ENCODE measurements around the gene KRT39.
"Not testable (repeated sequence)": the region's sequence is repeated elsewhere in the genome, so short reads cannot be mapped to it uniquely, and the experiment has no call there.

KRT39 gene

DNA sequence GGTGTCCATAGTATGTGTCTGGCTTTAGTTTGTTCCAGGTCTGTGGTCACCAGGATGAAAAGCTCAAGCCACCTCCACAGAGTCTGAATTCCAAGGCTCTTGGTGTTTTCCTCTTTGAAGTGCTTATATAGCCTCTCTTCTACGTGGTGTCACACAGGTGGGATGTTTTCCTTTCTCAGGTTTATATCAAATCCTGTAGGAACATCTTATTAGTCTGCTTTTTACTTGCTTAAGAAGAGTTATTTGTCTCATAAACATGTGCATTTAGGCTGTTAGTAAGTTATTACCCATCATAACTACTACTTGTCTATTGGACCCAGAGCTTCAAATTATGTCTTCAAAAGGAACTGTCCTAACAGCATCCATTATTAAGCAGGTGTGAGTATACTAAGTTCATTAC, at the start of gene KRT39:
TSS of gene KRT39 (minus strand) at position 101 of the 400 bp plus-strand sequence. CDS start at position 9, 92 bp downstream.
- no peak for DNase-seq

DNA sequence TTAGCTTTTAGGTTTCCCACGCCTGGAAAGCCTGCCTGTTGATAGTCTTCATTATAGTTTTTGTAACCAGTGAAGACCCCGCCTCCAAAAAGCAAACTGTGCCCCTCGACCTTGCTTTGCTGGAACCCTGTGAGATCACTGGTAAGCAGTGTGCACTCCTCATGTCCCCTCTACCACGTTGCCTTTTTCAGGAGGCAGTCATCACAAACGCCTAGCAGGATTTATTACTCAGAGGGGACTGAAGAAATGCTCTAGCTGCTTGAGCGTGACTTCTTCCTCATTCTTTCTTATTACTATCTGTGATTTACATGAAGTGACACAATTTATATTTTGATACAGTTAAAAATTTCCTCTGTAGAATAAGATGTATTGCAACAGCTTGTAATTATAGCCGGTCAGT, 48.7 kb upstream of the KRT39 start:
- no peak for DNase-seq

GRCh38 chr17:41013606-41014005, 46.9 kb upstream of the KRT39 start:
- DNase-seq: no peak

GRCh38 chr17:41013181-41013580, 46.4 kb upstream of the KRT39 start:
- no peak for DNase-seq

GRCh38 chr17:41012326-41013120, 45.8 kb upstream of the KRT39 start:
- no peak for DNase-seq

GRCh38 chr17:41010441-41010840, 43.7 kb upstream of the KRT39 start:
- no peak for DNase-seq

DNA sequence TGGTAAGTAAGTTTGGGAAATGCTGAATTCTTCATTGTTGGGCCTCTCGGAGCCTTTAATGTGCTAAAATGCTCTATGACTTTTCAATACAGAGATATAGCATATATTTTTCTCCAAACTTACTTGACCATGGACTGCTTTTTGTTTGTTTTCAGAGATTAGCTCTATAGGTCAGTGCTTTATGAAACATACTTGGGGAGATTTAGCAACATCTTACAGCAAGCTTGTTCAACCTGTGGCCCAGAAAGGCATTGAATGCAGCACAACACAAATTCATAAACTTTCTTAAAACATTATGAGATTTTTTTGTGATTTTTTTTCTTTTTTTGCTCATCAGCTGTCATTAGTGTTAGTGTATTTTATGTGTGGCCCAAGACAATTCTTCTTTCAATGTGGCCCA, 43.2 kb upstream of the KRT39 start:
- no peak for DNase-seq

GRCh38 chr17:41009301-41009760, 42.6 kb upstream of the KRT39 start:
- no peak for DNase-seq

- no peak for DNase-seq
Measured at GRCh38 chr17:41008811-41009210, 42.1 kb upstream of the KRT39 start, which contains the start of gene KRTAP3-1. TSS of gene KRTAP3-1 (minus strand) at chr17:41009128. CDS start at chr17:41009074, 54 bp downstream.

DNA sequence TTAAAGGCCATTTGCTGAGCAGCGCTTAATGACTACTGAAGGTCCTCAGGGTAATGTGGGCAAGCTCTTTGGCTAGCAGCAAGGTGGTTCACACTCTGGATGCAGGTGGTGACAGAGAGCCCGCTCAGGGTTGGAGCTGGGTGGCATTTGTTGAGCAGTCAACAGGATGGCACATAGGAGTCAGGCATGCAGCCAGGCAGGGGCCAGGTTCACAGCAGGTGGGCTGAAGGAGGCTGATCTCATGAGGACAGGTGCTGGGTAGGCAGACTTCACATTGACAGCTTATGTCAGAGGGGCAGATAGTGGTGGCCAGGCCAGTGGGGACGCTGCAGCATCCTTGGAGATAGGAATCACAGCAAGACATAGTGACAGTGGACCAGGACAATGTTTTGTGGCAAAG, 37.6 kb upstream of the KRT39 start:
- no peak for DNase-seq

GRCh38 chr17:41003926-41004325, 37.2 kb upstream of the KRT39 start:
- DNase-seq: no peak

DNA sequence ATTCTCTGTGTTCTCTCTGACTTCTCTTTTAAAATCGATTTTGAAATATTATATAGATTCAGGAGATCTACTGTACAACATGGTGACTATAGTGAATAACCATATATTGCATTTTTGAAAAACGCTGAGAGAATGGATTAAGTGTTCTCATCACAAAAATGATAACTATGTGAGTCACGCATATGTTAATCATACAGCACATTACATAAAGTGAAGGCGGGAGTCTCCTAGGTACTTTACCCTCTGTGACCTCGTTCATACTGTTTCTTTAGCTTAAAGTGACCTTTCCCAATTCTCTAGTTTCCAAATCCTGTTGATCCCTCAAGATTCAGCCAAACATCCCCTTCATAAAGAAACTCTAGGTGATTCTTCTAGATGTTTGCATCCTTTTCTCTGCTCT, 36.1 kb upstream of the KRT39 start:
- no peak for DNase-seq

GRCh38 chr17:41001795-41002194, 35.0 kb upstream of the KRT39 start:
- no peak for DNase-seq

DNA sequence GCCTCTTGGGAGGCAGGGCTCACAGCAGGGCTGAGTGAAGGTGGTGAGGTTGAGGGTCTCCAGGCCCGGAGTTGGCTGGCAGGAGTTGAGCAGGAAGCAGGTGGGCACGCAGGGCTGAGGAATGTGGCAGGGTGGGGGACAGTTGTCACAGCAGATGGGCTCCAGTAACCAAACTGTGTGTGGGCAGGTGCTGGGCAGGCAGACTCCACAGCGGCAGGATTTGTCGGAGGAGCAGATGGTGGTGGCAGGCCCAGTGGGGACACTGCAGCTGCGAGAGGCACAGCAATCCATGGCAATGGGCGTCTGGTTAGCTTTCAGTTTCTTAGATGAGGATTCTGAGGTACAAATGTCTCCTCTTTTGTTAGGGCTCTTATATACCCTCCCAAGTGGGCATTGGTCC, 32.8 kb upstream of the KRT39 start, which contains the start of gene KRTAP3-2:
TSS of gene KRTAP3-2 (minus strand) at position 344 of the 400 bp plus-strand sequence. CDS start at position 291, 53 bp downstream.
- not testable (repeated sequence) for DNase-seq

DNA sequence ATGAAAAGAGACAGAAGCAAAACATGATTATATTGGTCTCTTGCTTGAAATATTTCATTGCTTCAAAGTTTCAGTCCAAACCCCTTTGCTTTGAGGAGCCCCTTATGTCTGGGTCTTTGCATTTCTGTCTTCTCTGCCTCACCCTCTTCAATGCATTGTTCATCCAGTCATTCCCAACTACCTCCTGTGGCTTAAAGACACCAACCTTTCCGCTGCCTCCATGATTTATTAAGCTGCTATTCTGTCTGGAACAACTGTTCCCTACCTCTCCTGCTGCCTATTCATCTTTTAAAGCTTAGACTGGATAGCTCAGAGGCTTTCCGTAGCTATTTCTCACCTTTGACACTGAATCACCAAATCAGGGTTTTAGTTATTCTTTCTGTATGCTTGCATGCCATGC, 30.6 kb upstream of the KRT39 start:
- no peak for DNase-seq

- DNase-seq: no peak
Measured at GRCh38 chr17:40996829-40997228, 30.1 kb upstream of the KRT39 start.

DNA sequence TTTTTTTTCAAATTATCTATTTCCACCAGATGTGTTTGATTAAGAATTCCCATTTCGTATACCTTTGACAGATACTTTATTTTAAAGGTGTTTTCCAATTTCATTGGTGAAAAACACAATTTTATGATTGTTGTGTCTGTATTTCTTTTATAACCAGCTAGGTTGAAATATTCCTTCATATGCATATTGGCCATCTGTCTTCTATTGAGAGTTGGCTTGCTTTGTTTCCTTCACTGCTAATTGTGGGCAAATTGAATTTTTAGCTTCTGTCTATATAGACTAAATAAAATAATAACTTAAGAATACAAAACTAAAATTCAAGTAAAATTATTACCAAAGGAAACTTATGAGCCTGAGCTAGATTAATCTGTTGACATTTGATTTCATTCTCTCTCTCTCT, 28.4 kb upstream of the KRT39 start:
- DNase-seq: no peak

- no peak for DNase-seq
Measured at GRCh38 chr17:40993839-40994238, 27.1 kb upstream of the KRT39 start, which contains the start of gene KRTAP3-3. TSS of gene KRTAP3-3 (minus strand) at chr17:40994164. CDS start at chr17:40994097, 67 bp downstream.

- DNase-seq: no peak
Measured at GRCh38 chr17:40993084-40993483, 26.3 kb upstream of the KRT39 start.

- no peak for DNase-seq
Measured at GRCh38 chr17:40992666-40993065, 25.9 kb upstream of the KRT39 start.

GRCh38 chr17:40986920-40987319, 20.2 kb upstream of the KRT39 start:
- DNase-seq: no peak

- no peak for DNase-seq
Measured at GRCh38 chr17:40984226-40984625, 17.5 kb upstream of the KRT39 start, which contains the start of gene KRT40. TSS of gene KRT40 (minus strand) at chr17:40984326. CDS start at chr17:40984273, 53 bp downstream.

GRCh38 chr17:40981115-40981514, 14.4 kb upstream of the KRT39 start:
- DNase-seq: no peak

- DNase-seq: no peak
Measured at GRCh38 chr17:40980596-40980995, 13.8 kb upstream of the KRT39 start.
